HEK293 (cell line): ENCODE measurements around the gene PTDSS2.
A peak's percentile ranks its signal among the peaks of the same experiment; 100 is the strongest.

ENCODE experiments used
- EGR2 ChIP-seq: fragments of 450-650 bp; formaldehyde crosslinking; IDR thresholded peaks from 2 replicates; pipeline ENCODE4 v1.5.1; 2016; ENCODE audit warnings: low read depth, missing biosample characterization, missing genetic modification characterization
- GLI4 ChIP-seq: fragments of 450-650 bp; formaldehyde crosslinking; IDR thresholded peaks from 2 replicates; pipeline ENCODE4 v1.5.1; 2016; ENCODE audit warnings: missing biosample characterization, missing genetic modification characterization
- HOXA7 ChIP-seq: sonication (generic); formaldehyde crosslinking; IDR thresholded peaks from 2 replicates; pipeline ENCODE4 v1.8.1; 2022; ENCODE audit warnings: missing genetic modification reagents, borderline replicate concordance
- KLF1 ChIP-seq: fragments of 450-650 bp; formaldehyde crosslinking; IDR thresholded peaks from 2 replicates; pipeline ENCODE4 v1.5.1; 2016; ENCODE audit warnings: missing biosample characterization, missing genetic modification characterization
- KLF17 ChIP-seq: fragments of 450-650 bp; formaldehyde crosslinking; IDR thresholded peaks from 2 replicates; pipeline ENCODE4 v1.5.1; 2016; ENCODE audit warnings: missing biosample characterization, missing genetic modification characterization
- OVOL3 ChIP-seq: fragments of 450-650 bp; formaldehyde crosslinking; IDR thresholded peaks from 2 replicates; pipeline ENCODE4 v1.5.1; 2016; ENCODE audit warnings: missing biosample characterization, missing genetic modification characterization
- SETDB1 ChIP-seq: IDR thresholded peaks from one replicate; pipeline ENCODE4 v1.6.1; 2017; ENCODE audit warnings: mild to moderate bottlenecking, low read length, moderate library complexity, mixed read lengths; ENCODE audit not compliant: insufficient read length
- TCF7L2 ChIP-seq: IDR thresholded peaks from 2 replicates; pipeline ENCODE4 v1.6.1; 2011; ENCODE audit warnings: low read depth, mild to moderate bottlenecking, inconsistent platforms, low read length, moderate library complexity, borderline replicate concordance
- ZBTB48 ChIP-seq: fragments of 450-650 bp; formaldehyde crosslinking; IDR thresholded peaks from 2 replicates; pipeline ENCODE4 v1.5.1; 2016; ENCODE audit warnings: missing biosample characterization, missing genetic modification characterization
- ZNF140 ChIP-seq: fragments of 450-650 bp; formaldehyde crosslinking; IDR thresholded peaks from 2 replicates; pipeline ENCODE4 v1.5.1; 2016; ENCODE audit warnings: missing biosample characterization, missing genetic modification characterization
- ZNF174 ChIP-seq: fragments of 450-650 bp; formaldehyde crosslinking; IDR thresholded peaks from 2 replicates; pipeline ENCODE4 v1.5.0; 2017; ENCODE audit warnings: missing biosample characterization, mild to moderate bottlenecking, missing genetic modification characterization
- ZNF184 ChIP-seq: fragments of 450-650 bp; IDR thresholded peaks from 2 replicates; pipeline ENCODE4 v1.5.1; 2018; ENCODE audit warnings: missing biosample characterization, mild to moderate bottlenecking, missing genetic modification characterization
- ZNF202 ChIP-seq: fragments of 450-650 bp; formaldehyde crosslinking; IDR thresholded peaks from 2 replicates; pipeline ENCODE4 v1.5.1; 2016; ENCODE audit warnings: missing biosample characterization, missing genetic modification characterization, borderline replicate concordance
- ZNF214 ChIP-seq: fragments of 450-650 bp; formaldehyde crosslinking; IDR thresholded peaks from 2 replicates; pipeline ENCODE4 v1.5.1; 2017; ENCODE audit warnings: missing biosample characterization, mild to moderate bottlenecking, missing genetic modification characterization, borderline replicate concordance
- ZNF221 ChIP-seq: fragments of 450-650 bp; formaldehyde crosslinking; IDR thresholded peaks from 2 replicates; pipeline ENCODE4 v1.5.1; 2017; ENCODE audit warnings: missing biosample characterization, missing genetic modification characterization, borderline replicate concordance
- ZNF341 ChIP-seq: fragments of 450-650 bp; formaldehyde crosslinking; IDR thresholded peaks from 2 replicates; pipeline ENCODE4; 2016; ENCODE audit warnings: low read depth, missing biosample characterization, missing genetic modification characterization
- ZNF350 ChIP-seq: fragments of 450-650 bp; formaldehyde crosslinking; IDR thresholded peaks from 2 replicates; pipeline ENCODE4 v1.5.0; 2017; ENCODE audit warnings: missing biosample characterization, mild to moderate bottlenecking, missing genetic modification characterization
- ZNF37A ChIP-seq: fragments of 450-650 bp; IDR thresholded peaks from 2 replicates; pipeline ENCODE4 v1.5.1; 2018; ENCODE audit warnings: missing biosample characterization, missing genetic modification characterization
- ZNF416 ChIP-seq: fragments of 450-650 bp; formaldehyde crosslinking; IDR thresholded peaks from 2 replicates; pipeline ENCODE4 v1.5.1; 2016; ENCODE audit warnings: missing biosample characterization, missing genetic modification characterization
- ZNF423 ChIP-seq: fragments of 450-650 bp; formaldehyde crosslinking; IDR thresholded peaks from 2 replicates; pipeline ENCODE4 v1.5.1; 2016; ENCODE audit warnings: missing biosample characterization, missing genetic modification characterization
- ZNF449 ChIP-seq: fragments of 450-650 bp; formaldehyde crosslinking; IDR thresholded peaks from 2 replicates; pipeline ENCODE4 v1.5.1; 2017; ENCODE audit warnings: missing biosample characterization, mild to moderate bottlenecking, missing genetic modification characterization, moderate library complexity
- ZNF510 ChIP-seq: fragments of 450-650 bp; formaldehyde crosslinking; IDR thresholded peaks from 2 replicates; pipeline ENCODE4 v1.5.1; 2018; ENCODE audit warnings: mild to moderate bottlenecking, missing genetic modification characterization, missing biosample characterization; ENCODE audit not compliant: insufficient replicate concordance
- ZNF529 ChIP-seq: fragments of 450-650 bp; formaldehyde crosslinking; IDR thresholded peaks from 2 replicates; pipeline ENCODE4 v1.5.1; 2017; ENCODE audit warnings: missing genetic modification characterization, missing biosample characterization; ENCODE audit not compliant: insufficient replicate concordance
- ZNF549 ChIP-seq: fragments of 450-650 bp; IDR thresholded peaks from 2 replicates; pipeline ENCODE4 v1.5.1; 2018; ENCODE audit warnings: missing biosample characterization, missing genetic modification characterization, mild to moderate bottlenecking, inconsistent platforms, moderate library complexity
- ZNF623 ChIP-seq: fragments of 450-650 bp; formaldehyde crosslinking; IDR thresholded peaks from 2 replicates; pipeline ENCODE4 v1.5.1; 2016; ENCODE audit warnings: missing biosample characterization, missing genetic modification characterization
- ZNF624 ChIP-seq: fragments of 450-650 bp; formaldehyde crosslinking; IDR thresholded peaks from 2 replicates; pipeline ENCODE4 v1.5.1; 2017; ENCODE audit warnings: missing biosample characterization, missing genetic modification characterization
- ZNF629 ChIP-seq: fragments of 450-650 bp; formaldehyde crosslinking; IDR thresholded peaks from 2 replicates; pipeline ENCODE4 v1.5.1; 2017; ENCODE audit warnings: missing biosample characterization, missing genetic modification characterization
- ZNF645 ChIP-seq: fragments of 450-650 bp; formaldehyde crosslinking; IDR thresholded peaks from 2 replicates; pipeline ENCODE4; 2016; ENCODE audit warnings: missing biosample characterization, missing genetic modification characterization
- ZNF677 ChIP-seq: fragments of 450-650 bp; IDR thresholded peaks from 2 replicates; pipeline ENCODE4 v1.5.0; 2018; ENCODE audit warnings: missing biosample characterization, mild to moderate bottlenecking, missing genetic modification characterization, moderate library complexity
- ZNF707 ChIP-seq: fragments of 450-650 bp; formaldehyde crosslinking; IDR thresholded peaks from 2 replicates; pipeline ENCODE4 v1.5.1; 2016; ENCODE audit warnings: missing biosample characterization, missing genetic modification characterization
- ZNF76 ChIP-seq: fragments of 450-650 bp; formaldehyde crosslinking; IDR thresholded peaks from 2 replicates; pipeline ENCODE4; 2016; ENCODE audit warnings: low read depth, missing biosample characterization, missing genetic modification characterization, borderline replicate concordance
- ZNF776 ChIP-seq: fragments of 450-650 bp; formaldehyde crosslinking; IDR thresholded peaks from 2 replicates; pipeline ENCODE4 v1.5.0; 2017; ENCODE audit warnings: missing biosample characterization, missing genetic modification characterization, borderline replicate concordance
- ZNF830 ChIP-seq: fragments of 450-650 bp; IDR thresholded peaks from 2 replicates; pipeline ENCODE4 v1.5.0; 2018; ENCODE audit warnings: missing biosample characterization, missing genetic modification characterization, low read depth, mild to moderate bottlenecking, moderate library complexity
- ZSCAN18 ChIP-seq: fragments of 450-650 bp; formaldehyde crosslinking; IDR thresholded peaks from 2 replicates; pipeline ENCODE4 v1.5.1; 2016; ENCODE audit warnings: missing biosample characterization, missing genetic modification characterization
- TF ChIP-seq, protein P1 (sequence below): fragments of 450-650 bp; formaldehyde crosslinking; IDR thresholded peaks from 2 replicates; pipeline ENCODE4 v1.5.1; 2016; ENCODE audit warnings: missing biosample characterization, missing genetic modification characterization

Gene PTDSS2

DNA sequence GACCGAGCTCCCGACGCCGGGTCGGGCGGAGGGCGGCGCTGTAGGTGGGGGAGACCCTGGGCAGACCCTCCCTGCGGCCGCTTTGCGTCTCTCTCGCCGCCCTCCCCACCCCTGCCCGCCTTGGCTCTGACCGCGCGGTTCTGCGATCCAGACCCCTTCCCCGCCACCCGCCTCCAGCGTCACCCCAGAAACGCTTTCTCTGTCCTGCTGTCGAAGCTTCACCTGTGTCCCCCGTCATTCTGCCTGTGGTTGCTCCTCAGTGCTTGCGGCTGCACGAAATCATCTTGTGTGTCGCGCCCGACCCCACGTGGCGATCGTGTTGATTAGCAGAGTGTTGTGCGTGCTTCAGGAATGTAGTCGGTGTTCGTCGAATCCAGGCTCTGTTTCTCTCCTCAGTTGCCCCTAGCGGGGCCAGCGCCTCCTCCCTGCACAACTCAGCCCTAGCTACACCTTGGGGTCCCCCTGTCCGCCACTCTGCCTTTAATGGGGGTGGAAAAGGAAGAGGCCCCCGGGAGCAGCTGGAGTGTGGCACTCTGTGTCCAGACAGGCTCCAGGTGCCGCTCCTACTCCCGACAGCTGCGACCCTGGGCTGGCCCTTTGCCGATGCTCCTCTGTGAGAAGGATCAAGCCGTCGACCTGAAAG, 851 bp downstream of the PTDSS2 start (continued):
- no peak for TF ChIP-seq ZNF623 (tag by site-specific recombination)
- no peak for TF ChIP-seq ZNF624
- TF ChIP-seq ZNF76: no peak
- TF ChIP-seq ZNF629 (tag by site-specific recombination): no peak
- TF ChIP-seq ZNF677: no peak
- no peak for TF ChIP-seq ZBTB48 (tag by site-specific recombination)
- TF ChIP-seq OVOL3 (tag by site-specific recombination): no peak
- no peak for TF ChIP-seq ZNF140 (tag by site-specific recombination)
- no peak for TF ChIP-seq SETDB1
- no peak for TF ChIP-seq ZNF830 (tag by site-specific recombination)
- no peak for TF ChIP-seq ZSCAN18 (tag by site-specific recombination)
- no peak for TF ChIP-seq ZNF449
- no peak for TF ChIP-seq ZNF341
- TF ChIP-seq GLI4 (tag by site-specific recombination): no peak
- no peak for TF ChIP-seq ZNF776 (tag by site-specific recombination)
- TF ChIP-seq ZNF214: no peak
- no peak for TF ChIP-seq TCF7L2
- TF ChIP-seq ZNF221 (tag by site-specific recombination): no peak
- no peak for TF ChIP-seq ZNF174 (tag by site-specific recombination)
- TF ChIP-seq ZNF510 (tag by site-specific recombination): no peak
- TF ChIP-seq KLF17: peak; percentile 29; the same call in 1 of the 2 replicates
- no peak for TF ChIP-seq ZNF549 (tag by site-specific recombination)
- no peak for TF ChIP-seq ZNF529 (tag by site-specific recombination)
- no peak for TF ChIP-seq ZNF350 (tag by site-specific recombination)
- no peak for TF ChIP-seq ZNF423 (tag by site-specific recombination)
- TF ChIP-seq, protein P1, sequence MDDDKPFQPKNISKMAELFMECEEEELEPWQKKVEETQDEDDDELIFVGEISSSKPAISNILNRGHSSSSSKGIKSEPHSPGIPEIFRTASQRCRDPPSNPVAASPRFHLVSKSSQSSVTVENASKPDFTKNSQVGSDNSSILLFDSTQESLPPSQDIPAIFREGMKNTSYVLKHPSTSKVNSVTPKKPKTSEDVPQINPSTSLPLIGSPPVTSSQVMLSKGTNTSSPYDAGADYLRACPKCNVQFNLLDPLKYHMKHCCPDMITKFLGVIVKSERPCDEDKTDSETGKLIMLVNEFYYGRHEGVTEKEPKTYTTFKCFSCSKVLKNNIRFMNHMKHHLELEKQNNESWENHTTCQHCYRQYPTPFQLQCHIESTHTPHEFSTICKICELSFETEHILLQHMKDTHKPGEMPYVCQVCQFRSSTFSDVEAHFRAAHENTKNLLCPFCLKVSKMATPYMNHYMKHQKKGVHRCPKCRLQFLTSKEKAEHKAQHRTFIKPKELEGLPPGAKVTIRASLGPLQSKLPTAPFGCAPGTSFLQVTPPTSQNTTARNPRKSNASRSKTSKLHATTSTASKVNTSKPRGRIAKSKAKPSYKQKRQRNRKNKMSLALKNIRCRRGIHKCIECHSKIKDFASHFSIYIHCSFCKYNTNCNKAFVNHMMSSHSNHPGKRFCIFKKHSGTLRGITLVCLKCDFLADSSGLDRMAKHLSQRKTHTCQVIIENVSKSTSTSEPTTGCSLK (tag by site-specific recombination): no peak
- no peak for TF ChIP-seq ZNF416 (tag by site-specific recombination)
- TF ChIP-seq ZNF37A: no peak
- no peak for TF ChIP-seq ZNF645 (tag by site-specific recombination)
- TF ChIP-seq HOXA7: no peak
- TF ChIP-seq ZNF184 (tag by site-specific recombination): no peak
- 0 out of 2 replicates have a peak, but pooled peaks have one; percentile 38 for TF ChIP-seq KLF1 (tag by site-specific recombination)
- no peak for TF ChIP-seq EGR2
- TF ChIP-seq ZNF707: no peak
- no peak for TF ChIP-seq ZNF202 (tag by site-specific recombination)
